GM18505 (cell line): ENCODE measurements around the gene CD9.

ENCODE experiments used
- ATAC-seq: cut with Tn5 transposase; IDR thresholded peaks from one replicate; pipeline ENCODE4 v1.9.1; 2021; ENCODE audit not compliant: unreplicated experiment
- POLR2A ChIP-seq: IDR thresholded peaks from 4 replicates; pipeline ENCODE4 v1.6.1; 2011; ENCODE audit warnings: borderline replicate concordance; ENCODE audit not compliant: insufficient read depth, insufficient read length; ENCODE audit errors: extremely low read depth

The CD9 gene

DNA sequence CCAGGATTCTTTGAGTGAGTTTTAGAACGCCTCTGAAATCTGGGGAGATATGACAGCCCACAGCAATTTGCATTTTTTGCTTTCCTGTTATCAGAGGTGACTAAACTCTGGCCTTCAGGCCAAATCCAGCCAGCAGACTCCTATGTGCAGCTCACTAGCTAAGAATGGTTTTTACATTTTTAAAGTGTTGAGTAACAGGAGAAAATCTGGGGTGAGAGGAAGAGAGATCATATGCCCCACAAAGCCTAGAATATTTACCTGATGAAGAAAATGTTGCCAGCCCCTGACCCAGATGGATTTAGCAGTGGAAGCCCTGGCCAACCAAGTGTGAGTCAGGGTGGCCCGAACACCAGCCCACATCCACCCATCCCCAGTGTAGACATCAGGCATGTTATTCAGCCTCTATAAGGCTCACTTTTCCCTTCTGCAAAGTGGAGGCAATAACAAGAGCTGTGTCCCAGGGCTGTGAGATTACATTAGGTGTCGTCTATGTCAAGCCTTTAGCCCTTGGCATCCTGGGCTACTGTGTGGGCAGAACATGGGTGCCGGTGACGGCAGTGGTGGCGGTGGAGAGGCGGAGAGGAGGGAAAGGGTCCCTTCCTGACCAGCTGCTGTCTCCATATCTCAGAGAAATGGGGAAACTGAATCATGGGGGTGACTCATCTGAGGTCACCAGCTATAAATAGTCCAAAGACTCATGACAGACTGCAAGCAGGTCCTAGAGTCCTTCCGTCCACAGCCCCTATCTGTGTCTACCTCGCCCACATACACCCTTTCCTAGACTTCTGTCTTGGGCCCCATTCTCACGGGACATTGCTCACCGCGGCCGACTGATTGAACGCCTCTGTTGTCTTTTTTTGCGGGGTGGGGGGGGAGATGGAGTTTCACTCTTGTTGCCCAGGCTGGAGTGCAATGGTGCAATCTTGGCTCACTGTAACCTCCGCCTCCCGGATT, 32.6 kb upstream of the CD9 start:
- ATAC-seq = peak; percentile 71
- TF ChIP-seq POLR2A = peak; percentile 34

DNA sequence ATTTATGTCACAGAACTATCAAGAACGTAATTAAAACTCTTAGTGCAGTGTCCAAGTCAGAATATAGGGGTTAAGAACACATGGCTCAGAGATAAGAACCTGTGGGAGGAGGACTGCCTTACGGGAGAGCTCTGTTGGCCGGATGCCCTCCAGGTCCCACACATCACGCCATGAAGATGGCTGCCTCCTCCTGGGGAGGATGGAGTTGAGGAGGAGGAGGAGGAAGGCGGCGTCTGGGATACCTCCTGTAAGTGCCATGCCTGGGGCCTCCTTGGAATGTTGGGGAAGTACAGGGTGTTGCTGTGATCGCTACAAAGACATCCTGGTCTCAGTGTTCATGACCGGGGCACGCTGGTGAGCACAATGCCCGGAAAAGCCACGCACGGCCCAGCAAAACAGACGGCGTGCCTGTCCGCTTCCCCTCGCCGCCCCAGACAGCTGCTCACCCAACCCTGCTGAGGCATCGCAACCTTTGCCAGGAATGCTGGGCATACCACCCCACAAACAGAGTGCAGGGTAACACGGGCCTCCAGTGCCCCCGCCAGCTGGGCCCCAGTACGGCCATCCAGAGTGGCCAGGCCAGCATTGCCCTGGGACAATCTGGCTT, 28.7 kb upstream of the CD9 start:
- no peak for ATAC-seq
- no peak for TF ChIP-seq POLR2A

DNA sequence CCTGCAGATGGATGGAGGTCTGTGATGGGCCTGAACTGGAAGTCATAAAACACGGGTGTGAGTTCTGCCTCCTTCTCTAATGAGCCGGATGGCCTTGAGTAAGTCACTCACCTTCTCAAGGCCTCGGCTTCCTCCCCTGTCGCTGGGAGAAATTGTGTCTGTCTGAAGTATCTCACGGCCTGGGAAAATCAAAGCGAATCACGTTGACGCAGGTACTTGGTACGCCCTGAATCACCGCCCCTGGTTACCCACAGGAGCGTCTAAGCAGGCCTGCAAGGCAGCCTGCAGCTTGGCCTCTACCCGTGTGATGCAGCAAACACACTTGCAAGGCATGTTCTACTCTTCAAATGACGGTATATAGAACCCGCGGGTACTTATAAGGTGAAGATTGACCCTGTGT, 28.1 kb upstream of the CD9 start:
- ATAC-seq = no peak
- no peak for TF ChIP-seq POLR2A

DNA sequence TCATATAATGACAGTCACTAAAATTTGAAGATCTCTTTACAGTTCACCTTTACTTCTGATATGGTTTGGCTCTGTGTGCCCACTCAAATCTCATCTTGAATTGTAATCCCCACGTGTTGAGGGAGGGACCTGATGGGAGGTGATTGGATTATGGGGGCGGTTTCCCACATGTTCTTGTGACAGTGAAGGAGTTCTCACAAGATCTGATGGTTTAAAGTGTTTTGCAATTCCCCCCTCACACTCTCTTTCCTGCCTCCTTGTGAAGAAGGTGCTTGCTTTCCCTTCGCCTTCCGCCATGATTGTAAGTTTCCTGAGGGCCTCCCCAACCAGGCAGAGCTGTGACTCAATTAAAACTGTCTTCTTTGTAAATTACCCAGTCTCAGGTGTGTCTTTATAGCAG, 27.3 kb upstream of the CD9 start:
- no peak for TF ChIP-seq POLR2A
- ATAC-seq = no peak

DNA sequence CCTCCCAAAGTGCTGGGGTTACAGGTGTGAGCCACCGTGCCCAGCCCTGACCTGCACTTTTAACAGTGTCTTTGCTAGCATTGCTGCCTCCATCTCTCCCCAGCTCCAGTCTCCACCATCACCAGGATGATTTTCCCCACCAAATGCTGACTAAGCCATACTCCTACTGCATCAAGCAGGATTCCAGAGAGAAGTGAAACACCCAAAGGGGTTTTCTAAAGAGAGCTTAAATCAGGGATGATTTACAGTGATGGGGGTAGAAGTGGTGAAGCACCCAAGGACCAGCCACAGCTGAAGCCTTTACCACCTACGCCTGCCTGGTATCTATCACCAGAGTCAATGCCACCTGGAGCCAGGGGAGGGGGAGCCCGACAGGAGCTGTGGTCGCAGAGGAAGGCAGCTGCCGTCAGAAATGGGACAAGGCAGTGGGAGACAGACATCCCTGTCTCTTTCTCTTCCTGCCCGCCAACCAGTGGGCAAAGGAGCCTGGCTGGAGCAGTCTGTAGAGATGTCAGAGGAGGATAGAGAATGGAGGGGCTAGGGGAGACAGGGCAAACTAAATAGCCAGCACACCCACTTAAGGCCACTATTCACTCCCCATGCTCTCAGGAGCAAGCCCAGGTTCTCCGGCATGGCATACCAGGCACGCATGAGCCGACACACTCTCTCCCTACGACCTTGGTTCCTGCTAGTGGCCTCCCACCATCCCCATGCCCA, 22.4 kb upstream of the CD9 start:
- TF ChIP-seq POLR2A = no peak
- ATAC-seq = no peak

DNA sequence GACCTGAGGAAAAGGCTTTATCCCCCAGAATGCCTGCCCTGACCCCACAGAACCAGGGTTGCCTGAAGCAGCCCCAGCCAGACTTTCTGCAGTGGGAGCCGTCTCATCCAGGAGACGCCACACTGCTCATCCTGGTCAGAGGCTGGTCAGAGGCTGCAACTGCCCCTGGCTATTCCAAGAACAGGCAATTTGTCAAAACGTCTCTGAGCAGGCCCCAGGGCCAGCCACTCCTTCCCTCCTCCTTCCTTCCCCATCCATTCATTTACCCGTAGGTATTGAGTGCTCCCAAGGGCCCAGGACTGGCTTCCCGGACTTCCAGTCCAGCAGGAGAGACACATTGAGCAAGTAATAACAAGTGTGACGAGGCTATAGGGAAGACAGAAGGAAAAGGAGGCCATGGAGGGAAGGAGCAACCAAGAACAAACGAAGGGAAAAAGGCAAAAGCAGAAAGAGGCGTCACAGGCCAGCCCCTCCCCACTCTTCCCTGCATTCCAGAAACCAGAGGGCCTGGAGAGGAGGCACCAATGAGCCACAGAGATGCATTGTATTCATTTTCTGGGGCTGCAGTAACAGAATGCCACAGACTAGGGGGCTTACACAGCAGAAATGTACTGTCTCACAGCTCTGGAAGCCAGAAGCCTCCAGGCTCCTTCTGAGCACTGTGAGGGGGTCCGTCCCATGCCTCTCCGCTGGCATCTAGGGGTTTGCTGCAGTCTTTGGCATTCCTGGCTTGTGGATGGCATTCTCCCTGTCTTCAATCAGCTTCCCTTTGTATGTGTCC, 21.0 kb upstream of the CD9 start:
- TF ChIP-seq POLR2A = no peak

DNA sequence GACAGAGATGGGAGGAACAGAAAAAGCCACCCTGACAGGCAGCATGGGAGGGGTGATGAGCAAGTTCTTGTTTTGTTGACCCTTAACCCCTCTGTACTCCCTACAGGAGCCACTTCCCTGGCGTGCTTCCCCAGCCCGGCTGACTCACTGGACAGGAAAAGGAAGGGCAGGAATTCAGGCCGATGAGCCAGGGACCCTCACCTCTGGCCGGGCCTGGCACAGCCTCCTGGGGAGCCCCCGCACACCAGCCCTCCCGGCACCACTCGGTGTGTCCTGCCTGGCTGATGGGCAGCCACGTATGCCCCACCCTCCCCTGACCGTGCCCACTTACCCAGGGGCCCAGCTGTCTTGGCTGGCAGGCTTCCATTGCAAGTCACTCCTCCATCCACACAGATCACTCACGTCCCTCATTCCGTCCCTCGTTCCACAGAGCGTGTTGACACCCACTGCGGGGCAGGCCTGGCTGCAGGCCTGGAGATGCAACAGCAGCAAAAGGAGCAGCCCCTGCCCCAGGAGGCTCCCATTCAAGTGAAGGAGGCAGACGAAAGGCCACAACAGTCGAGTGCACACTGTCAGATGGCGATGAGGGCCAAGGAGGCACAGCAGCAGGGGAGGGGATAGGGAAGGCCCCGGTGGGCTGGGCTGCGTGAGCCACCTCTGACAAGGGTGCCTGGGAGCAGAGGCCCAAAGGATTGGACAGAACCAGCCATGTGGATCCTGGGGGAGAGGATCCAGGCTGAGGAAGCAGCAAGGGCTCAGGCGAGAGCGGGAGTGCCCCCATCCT, 19.7 kb upstream of the CD9 start:
- TF ChIP-seq POLR2A = no peak
- ATAC-seq = no peak

More for the DNA sequence above, 21.0 kb upstream of the CD9 start:
- ATAC-seq = no peak

DNA sequence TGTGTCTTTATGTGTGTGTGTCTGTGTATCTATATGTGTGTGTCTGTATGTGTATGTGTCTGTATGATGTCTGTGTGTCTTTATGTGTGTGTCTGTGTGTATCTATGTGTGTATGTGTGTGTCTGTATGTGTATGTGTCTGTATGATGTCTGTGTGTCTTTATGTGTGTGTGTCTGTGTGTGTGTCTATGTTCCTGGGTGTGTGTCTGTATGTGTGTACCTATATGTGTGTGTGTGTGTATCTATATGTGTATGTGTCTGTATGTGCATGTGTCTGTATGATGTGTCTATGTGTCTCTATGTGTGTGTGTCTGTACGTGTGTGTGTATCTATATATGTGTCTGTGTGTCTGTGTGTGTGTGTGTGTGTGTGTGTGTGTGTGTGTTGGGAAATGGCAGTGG, 19.0 kb upstream of the CD9 start:
- ATAC-seq = no peak
- TF ChIP-seq POLR2A = no peak

DNA sequence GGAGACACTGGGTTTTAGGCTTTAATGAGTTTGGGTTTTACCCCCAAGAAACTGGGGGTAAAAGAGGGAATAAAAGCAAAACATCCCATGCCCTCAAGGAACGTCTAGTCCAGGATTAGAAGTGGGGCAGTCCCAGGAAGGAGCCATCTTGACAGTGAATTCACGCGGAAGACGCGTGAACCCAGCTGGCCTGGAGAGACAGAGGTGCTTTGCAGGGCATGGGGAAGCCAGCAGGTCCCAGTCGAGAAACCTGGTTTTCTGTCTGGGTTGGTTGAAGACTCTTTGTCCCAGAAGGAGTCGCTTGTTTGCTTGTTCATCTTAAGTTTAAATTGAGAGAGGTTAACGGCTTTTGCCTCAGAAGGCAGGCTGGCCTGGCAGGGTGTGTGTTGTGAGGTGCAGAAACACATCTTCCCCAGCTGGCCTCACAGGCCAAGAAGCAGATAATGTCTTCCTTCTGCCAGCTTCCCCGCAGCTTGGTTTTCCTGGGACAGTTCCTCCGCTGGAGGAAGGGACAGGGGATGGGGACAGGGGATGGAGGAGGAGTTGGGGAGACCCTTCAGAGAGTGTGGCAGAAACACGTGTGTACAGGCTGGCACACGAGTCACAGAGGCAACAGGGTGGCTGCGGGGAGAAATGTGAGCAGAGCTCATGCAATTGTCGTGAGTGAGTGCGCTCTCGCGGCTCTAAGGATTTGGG, 18.5 kb upstream of the CD9 start:
- no peak for ATAC-seq
- TF ChIP-seq POLR2A = no peak

DNA sequence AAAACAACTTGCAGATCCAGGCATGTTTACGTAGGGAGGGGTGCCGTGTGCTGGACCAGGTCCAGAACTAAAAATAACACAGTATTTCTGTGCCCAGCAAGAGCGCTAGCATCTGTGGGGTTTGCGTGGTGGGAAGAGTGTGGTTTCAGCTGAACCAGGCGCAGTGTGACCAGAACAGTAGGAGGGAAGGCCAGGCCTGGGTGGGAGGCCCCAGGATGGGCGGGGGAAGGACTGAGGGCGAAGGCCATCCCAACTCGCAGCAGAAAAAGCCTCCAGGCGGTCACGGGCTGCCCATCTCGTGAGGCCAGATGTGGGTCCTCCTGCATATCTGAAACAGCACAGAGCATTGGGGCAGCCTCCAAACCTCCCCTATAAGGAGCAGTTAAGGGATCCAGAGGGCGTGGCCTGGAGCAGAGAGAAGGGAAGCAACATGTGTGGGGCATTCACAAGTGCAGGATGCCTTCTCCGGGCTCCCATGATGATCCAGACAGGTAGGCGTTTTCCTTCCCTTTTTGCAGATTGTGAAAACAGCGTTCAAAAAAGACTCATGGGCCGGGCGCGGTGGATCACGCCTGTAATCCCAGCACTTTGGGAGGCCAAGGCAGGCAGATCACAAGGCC, 17.8 kb upstream of the CD9 start:
- TF ChIP-seq POLR2A = no peak
- no peak for ATAC-seq

DNA sequence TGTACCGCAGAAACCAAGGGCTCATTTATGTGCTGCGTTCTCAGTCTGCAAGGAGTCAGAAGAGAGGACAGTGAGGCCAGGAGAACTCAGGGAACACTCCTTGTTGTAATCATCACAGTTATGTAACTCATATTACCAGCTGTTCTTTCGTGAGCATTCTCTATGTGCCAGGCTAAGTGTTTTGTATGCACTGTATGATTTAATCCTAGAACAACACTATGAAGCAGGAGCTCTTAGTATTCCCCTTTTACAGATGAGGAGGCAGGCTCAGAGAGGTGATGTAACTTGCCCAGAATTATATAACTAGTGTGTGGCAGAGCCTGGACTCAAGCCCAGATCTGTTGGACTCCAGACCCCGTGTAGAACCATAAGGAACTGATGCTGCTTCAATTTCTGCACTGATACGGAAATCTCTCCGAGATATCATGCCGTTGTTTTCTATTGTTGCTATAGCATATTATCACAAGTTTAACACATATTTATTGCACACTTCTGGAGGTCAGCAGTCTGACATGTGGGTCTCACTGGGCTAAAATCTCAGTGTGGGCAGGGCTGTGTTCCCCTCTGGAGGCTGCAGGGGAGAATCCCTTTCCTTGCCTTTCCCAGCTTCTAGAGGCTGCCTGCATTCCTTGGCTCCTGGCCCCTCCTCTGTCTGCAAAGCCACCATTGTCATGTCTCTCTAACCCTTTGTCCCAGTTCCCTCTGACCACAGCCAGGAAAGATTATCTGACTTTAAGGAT, 16.3 kb upstream of the CD9 start:
- no peak for TF ChIP-seq POLR2A
- no peak for ATAC-seq
